ENCODE measurements around the gene CNTNAP2. TPM values are rescaled to one million over a fixed set of nuclear protein-coding genes. Genes with fewer than 3 reads are reported as not detected.

Gene CNTNAP2
- total RNA-seq, 4 donors from 2014 or later: 0.42 TPM; not detected in 3

GRCh38 chr7:146494952-146495596, 378.5 kb downstream of the CNTNAP2 start:
- Histone ChIP-seq H3K27me3 (no peaks in the 10 kb centered on the region), H3K4me3 (no peak overlapping the region), H3K9me3 (peaks cover 0 to 7% (median 0%) of the 10 kb centered on the region in 4 donors), H3K27ac (no peak overlapping the region), H3K36me3 (no peaks in the 10 kb centered on the region), H3K4me1 (no peaks in the 10 kb centered on the region)
- DNase-seq (ENCODE audit: low spot score in 2 of 2): no peak
- no peak for TF ChIP-seq CTCF (IDR thresholded peaks at IDR 0.05)
- TF ChIP-seq EP300 (IDR thresholded peaks at IDR 0.05): no peak
- no peak for TF ChIP-seq POLR2A (IDR thresholded peaks at IDR 0.05)
- 55 to 56% methylated on average over 6 of the region's 6 CpGs for WGBS, 2 donors

- 71 to 73% methylated on average over 2 of the region's 2 CpGs for WGBS, 2 donors
- H3K36me3 ChIP-seq: no peaks in the 10 kb centered on the region
- no peak for DNase-seq (ENCODE audit: low spot score in 2 of 2)
- H3K9me3 ChIP-seq: peaks cover 0 to 7% (median 0%) of the 10 kb centered on the region in 4 donors
- H3K4me1 ChIP-seq: no peaks in the 10 kb centered on the region
- TF ChIP-seq EP300 (IDR thresholded peaks at IDR 0.05) (no peak), CTCF (IDR thresholded peaks at IDR 0.05) (no peak)
- H3K27me3 ChIP-seq: no peaks in the 10 kb centered on the region
- H3K27ac ChIP-seq: no peak overlapping the region
- no peak overlapping the region for H3K4me3 ChIP-seq
Observed at GRCh38 chr7:146496657-146497056, 380.1 kb downstream of the CNTNAP2 start.

GRCh38 chr7:146499970-146500369, 383.4 kb downstream of the CNTNAP2 start:
- H3K9me3 ChIP-seq: peaks cover 0 to 9% (median 0%) of the 10 kb centered on the region in 4 donors
- H3K27me3 ChIP-seq: no peaks in the 10 kb centered on the region
- 69 to 86% methylated on average over 2 of the region's 2 CpGs for WGBS, 2 donors
- TF ChIP-seq EP300 (IDR thresholded peaks at IDR 0.05) (no peak), CTCF (IDR thresholded peaks at IDR 0.05) (no peak), POLR2A (IDR thresholded peaks at IDR 0.05) (no peak)
- H3K4me3 ChIP-seq: no peak overlapping the region
- H3K4me1 ChIP-seq: no peaks in the 10 kb centered on the region
- no peak for DNase-seq (ENCODE audit: low spot score in 2 of 2)
- no peaks in the 10 kb centered on the region for H3K36me3 ChIP-seq
- no peak overlapping the region for H3K27ac ChIP-seq

GRCh38 chr7:146503844-146504243, 387.2 kb downstream of the CNTNAP2 start:
- H3K36me3 ChIP-seq: no peaks in the 10 kb centered on the region
- TF ChIP-seq CTCF (IDR thresholded peaks at IDR 0.05) (no peak), POLR2A (IDR thresholded peaks at IDR 0.05) (no peak), EP300 (IDR thresholded peaks at IDR 0.05) (no peak)
- WGBS, 2 donors: 95 to 97% methylated on average over 5 of the region's 5 CpGs
- no peak overlapping the region for H3K4me3 ChIP-seq
- DNase-seq (ENCODE audit: low spot score in 2 of 2): no peak
- H3K4me1 ChIP-seq: no peaks in the 10 kb centered on the region
- H3K27ac ChIP-seq: no peak overlapping the region
- H3K9me3 ChIP-seq: peaks cover 0 to 6% (median 0%) of the 10 kb centered on the region in 4 donors
- no peaks in the 10 kb centered on the region for H3K27me3 ChIP-seq

GRCh38 chr7:146510088-146510680, 393.6 kb downstream of the CNTNAP2 start:
- H3K4me1 ChIP-seq: no peaks in the 10 kb centered on the region
- WGBS, 2 donors: 61 to 73% methylated on average over 1 of the region's 1 CpG
- no peak for TF ChIP-seq EP300 (IDR thresholded peaks at IDR 0.05)
- TF ChIP-seq POLR2A (IDR thresholded peaks at IDR 0.05): no peak
- no peak for TF ChIP-seq CTCF (IDR thresholded peaks at IDR 0.05)
- H3K27ac ChIP-seq: no peak overlapping the region
- H3K36me3 ChIP-seq: no peaks in the 10 kb centered on the region
- no peak for DNase-seq (ENCODE audit: low spot score in 2 of 2)
- no peaks in the 10 kb centered on the region for H3K27me3 ChIP-seq
- H3K4me3 ChIP-seq: no peak overlapping the region
- peaks cover 0 to 25% (median 2%) of the 10 kb centered on the region in 4 donors for H3K9me3 ChIP-seq

Measured in tibial nerve (tissue), 4 donors.